Measurements from ENCODE around the gene CCDC85B.
"Not testable (repeated sequence)": the region's sequence is repeated elsewhere in the genome, so short reads cannot be mapped to it uniquely, and the experiment has no call there.

CCDC85B gene

DNA sequence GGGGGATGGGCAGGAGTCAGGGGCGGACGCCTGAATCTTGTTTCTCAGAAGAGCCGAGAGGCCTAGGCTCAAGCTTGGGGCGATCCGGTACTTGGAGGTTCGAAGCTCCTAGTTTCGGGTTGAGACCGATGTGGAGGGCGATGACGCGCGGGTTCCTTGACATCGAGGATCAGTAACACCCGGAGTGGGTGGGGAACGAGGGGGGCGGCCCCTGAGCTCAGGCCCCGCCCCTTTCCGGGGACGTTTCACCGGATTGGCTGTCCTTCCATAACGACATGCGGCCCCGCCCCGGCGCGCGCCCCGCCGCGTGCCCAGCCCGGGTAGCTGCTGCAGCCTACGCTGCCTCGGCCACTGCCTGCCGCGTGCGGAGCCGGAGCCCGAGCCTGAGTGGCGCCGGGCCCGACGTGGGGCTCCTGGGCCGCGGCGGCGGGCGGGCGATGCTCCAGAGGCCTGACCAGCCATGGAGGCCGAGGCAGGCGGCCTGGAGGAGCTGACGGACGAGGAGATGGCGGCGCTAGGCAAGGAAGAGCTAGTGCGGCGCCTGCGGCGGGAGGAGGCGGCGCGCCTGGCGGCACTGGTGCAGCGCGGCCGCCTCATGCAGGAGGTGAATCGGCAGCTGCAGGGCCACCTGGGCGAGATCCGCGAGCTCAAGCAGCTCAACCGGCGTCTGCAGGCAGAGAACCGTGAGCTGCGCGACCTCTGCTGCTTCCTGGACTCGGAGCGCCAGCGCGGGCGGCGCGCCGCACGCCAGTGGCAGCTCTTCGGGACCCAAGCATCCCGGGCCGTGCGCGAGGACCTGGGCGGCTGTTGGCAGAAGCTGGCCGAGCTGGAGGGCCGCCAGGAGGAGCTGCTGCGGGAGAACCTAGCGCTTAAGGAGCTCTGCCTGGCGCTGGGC lies at the start of gene CCDC85B:
CCDC85B (plus strand) TSS at position 350 of the 895 bp plus-strand sequence; CDS start at position 461, 111 bp downstream.
- peak; percentile 82 for DNase-seq

DNA sequence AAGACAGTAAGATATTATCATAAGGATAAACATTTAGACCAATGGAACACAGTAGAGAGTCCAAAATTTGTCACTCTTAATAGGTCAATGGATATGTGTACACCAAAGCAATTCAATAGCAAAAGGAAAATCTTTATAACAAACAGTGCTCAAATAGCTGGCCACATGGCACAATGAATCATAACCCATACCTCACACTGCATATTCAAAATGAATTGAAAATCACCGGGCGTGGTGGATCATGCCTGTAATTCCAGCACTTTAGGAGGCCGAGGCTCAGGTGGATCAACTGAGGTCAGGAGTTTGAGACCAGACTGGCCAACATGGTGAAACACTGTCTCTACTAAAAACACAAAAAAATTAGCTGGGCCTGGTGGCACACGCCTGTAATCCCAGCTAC lies 48.3 kb upstream of the CCDC85B start:
- DNase-seq: no peak

DNA sequence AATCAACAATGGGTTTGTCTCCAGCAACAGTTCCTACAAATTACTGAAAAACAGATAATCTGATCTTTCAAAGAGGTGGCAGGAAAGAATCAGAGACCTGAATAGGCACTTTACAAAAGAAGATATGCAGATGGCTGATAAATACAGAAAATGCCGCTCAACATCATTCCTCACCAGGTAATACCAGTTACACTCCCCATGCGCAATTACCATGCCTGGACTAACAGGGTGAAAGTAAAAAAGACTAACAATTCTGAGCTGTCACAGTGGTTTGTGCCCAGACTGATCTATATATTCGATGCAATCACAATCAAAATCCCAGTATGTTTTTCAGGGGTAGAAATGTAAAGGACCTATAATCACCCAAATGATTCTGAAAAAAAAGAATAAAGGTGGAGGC lies 46.7 kb upstream of the CCDC85B start:
- no peak for DNase-seq

DNA sequence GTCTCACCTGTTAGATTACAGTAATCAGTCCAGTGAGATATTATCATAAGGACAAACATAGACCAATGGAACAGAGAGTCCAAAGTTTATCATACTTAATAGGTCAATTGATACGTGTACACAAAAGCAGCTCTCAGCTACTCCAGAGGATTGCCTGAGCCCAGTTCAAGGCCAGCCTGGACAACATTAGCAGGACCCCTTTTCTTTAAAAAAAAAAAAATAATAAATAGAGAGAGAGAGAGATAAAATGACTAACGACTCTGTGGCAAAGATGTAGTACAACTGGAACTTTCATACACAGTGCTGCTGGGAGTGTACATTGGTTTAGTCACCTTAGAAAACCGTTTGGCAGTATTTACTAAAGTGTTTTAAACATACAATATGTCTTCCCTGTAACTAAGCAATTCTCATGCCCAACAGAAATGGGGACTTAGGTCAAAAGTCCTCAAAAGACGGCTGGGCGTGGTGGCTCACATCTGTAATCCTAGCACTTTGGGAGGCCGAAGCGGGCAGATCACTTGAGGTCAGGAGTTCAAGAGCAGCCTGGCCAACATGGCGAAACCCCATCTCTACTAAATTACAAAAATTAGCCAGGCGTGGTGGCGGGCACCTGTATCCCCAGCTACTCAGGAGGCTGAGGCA lies 46.1 kb upstream of the CCDC85B start:
- no peak for DNase-seq

DNA sequence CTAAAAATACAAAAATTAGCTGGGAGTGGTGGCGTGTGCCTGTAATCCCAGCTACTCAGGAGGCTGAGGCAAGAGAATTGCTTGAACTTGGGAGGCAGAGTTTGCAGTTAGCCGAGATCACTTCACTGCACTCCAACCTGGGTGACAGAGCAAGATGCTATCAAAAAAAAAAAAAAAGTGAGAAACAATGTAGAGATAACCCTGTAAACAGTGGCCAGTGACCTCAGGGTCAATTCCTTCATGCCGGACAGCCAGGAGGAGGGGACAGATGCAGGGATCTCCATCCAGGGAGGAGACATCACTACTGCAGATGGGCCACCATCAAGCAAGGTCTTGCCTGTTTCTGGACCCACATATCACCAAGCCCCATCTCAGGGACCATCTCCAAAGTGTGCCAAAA lies 42.7 kb upstream of the CCDC85B start:
- DNase-seq: no peak

DNA sequence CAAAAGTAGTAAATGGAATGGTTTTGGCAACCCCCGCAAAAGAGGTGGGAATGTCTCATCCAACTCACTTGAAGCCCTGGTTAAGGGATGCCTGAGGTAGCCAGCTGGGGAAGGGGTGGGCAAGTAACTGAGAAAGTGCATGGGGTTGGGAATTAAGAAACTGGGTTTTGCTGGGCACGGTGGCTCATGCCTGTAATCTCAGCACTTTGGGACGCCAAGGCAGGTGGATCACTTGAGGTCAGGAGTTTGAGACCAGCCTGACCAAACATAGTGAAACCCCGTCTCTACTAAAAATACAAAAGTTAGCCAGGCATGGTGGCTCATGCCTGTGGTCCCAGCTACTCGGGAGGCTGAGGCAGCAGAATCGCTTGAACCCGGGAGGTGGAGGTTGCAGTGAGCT lies 41.8 kb upstream of the CCDC85B start:
- not testable (repeated sequence) for DNase-seq

DNA sequence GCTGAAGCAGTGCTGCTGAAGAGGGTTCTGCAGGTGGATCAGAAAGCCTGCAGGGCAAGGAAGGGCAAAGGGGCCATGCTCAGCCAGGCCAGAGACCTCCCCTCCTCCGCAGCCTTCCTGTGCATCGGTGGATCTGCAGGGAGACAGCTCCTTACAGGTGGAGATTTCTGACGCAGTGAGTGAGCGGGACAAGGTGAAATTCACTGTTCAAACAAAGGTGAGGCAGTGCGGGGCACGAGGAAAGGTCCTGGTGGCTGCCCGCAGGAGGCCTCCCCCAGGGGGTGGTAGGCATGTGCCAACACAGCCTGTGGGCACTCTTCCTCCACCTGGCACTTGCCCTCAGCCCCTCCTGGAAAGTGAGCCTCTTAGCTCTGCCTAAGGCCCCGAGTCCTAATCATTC lies 41.1 kb upstream of the CCDC85B start:
- no peak for DNase-seq

DNA sequence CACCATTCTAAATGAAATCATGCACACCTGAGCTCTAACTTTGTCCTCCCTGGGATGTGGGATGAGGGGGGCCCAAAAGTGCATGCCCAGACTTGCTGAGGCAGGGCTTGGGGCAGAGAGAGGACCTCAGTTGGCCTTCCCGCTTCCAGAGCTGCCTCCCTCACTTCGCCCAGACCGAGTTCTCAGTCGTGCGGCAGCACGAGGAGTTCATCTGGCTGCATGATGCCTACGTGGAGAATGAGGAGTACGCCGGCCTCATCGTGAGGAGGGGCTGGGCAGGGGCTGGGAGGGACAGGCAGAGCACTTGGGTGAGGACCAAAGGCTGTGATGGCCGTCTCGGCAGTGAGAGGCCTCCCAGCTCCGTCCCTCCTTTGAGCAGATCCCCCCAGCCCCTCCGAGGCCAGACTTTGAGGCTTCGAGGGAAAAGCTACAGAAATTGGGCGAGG lies 40.7 kb upstream of the CCDC85B start:
- DNase-seq: no peak

DNA sequence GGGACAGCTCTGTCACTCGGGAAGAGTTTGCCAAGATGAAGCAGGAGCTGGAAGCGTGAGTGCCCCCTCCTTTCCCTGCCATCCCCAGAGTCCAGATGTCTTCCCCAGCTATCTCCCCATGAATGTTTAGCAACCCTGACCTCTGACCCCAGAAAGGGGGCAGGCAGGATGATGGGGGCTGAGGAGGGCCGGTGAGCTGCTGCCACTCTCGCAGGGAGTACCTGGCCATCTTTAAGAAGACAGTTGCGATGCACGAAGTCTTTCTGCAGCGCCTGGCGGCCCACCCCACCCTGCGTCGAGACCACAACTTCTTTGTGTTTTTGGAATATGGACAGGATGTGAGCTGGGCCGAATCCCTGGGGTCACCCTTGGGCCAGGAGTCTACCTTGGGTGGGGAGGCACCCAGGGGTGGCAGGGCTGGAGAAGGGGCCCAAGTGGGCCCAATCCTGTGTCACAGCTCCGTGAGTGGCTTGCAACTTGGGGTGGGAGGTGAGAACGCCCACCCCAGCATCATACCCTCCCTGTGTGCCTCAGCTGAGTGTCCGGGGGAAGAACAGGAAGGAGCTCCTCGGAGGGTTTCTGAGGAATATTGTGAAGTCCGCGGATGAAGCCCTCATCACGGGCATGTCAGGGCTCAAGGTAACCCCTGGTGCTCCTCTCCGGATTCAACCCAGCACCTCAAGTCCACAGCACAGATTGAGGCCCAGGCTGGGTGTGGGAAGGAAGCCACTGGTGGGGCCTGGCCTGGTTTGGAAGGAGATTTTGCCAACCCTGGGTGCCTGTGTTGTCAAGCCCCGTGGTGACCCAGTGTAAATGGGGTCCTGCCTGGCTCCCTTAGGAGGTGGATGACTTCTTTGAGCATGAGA lies 40.0 kb upstream of the CCDC85B start:
- no peak for DNase-seq

DNA sequence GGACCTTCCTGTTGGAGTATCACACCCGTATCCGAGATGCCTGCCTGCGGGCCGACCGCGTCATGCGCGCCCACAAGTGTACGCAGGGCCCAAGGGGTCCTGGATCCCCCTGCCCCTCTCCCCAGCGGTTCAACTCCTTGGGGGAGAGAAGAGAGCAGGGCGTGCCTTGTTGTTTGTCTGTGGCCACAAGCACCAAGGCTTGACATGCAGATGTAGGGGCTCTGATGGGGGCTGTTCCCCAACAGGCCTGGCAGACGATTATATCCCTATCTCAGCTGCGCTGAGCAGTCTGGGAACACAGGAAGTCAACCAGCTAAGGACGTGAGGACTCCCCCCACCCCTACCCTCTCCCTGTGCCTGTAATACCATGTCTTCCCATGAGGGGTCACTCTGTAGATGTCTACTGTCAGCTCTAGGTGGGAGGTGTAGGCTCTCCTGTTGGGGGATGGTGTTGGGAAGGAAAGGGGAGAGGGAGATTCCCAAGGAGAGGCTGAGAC lies 39.3 kb upstream of the CCDC85B start:
- no peak for DNase-seq

DNA sequence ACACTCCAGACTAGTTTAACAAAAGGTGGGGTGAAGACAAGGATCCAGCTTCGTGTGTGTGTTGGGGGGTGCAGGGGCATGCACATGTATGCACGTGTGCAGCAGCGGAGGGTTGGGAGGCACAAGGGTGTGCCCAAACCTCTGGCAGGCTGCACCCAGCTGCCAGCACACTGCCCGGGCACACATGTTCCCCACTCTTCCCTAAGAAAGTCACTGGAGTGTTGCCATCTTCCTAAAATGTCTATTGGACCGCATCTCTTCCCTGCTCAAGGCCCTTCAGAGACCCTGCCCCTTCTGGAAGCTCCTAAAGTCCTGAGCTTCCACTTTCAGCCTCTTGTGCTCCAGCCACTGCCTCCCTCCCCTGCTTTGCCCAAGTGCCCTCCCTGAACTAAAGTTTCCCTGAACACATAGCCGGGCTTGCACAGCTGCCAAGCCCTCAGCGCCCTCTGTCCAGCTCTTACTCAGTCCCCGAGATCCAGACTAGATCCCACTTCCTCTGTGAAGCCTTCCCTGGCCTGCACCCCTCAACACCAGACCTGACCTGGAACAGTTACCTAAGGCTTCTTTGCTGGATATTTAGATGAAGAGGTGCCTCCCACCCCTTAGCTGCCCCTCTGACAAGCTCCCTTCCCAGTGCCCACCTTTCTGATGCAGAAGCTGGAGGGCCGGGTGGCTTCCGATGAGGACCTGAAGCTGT lies 38.5 kb upstream of the CCDC85B start:
- no peak for DNase-seq

DNA sequence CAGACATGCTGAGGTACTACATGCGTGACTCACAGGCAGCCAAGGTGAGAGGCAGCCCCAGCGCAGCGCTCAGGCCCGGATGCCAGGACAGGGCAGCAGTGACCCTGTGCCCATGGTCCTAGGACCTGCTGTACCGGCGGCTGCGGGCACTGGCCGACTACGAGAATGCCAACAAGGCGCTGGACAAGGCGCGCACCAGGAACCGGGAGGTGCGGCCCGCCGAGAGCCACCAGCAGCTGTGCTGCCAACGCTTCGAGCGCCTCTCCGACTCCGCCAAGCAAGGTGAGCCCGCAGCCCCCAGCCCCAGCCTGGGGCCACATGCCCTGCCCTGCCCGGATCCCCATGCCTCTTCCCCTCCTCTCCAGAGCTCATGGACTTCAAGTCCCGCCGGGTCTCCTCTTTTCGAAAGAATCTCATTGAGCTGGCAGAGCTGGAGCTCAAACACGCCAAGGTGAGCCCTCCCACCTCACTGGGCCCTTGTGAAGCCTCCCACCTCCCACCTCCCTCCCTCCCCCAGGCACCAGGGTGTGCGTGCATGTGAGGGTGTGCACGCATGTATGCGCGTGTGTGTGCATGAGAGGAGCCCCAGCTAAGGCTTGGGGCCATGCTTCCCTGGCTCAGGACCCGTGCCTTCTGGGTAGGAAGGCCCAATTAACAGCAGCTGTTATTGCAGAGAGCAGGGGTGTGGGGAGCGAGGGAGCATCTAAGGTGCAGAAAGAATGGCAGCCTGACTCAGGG lies 37.8 kb upstream of the CCDC85B start:
- DNase-seq: no peak

DNA sequence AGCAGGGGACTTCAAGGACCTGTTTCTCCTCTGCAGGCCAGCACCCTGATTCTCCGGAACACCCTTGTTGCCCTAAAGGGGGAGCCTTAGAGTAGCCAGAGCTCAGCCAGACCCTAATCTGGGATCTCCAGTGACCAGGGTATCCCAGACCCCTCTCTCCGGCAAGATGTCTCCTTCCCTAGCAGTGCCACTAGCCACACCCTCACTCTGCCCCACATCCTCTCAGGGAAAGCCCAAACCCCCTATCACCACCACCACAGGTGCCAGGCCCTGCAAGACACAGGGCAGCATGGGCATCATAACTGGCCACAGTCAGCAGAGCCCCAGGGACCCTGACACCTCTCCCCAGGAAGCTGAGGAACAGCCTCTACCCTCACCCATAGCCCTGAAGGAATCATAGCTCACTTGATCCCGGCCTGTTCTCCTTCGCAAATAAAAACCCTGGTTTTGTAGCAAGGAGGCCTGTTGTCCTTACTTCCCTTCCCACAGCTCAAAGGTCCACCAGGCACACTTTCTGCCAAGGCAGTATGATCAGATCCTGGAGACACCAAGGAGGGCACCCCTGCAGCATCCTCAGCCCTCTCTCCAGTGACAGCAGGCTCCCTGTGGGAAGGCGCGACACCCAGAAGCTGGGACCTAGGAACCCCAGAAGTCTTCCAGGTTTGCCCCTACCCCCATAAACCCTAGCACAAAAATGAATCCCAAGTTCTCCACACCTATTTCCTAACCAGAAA lies 37.1 kb upstream of the CCDC85B start:
- no peak for DNase-seq

DNA sequence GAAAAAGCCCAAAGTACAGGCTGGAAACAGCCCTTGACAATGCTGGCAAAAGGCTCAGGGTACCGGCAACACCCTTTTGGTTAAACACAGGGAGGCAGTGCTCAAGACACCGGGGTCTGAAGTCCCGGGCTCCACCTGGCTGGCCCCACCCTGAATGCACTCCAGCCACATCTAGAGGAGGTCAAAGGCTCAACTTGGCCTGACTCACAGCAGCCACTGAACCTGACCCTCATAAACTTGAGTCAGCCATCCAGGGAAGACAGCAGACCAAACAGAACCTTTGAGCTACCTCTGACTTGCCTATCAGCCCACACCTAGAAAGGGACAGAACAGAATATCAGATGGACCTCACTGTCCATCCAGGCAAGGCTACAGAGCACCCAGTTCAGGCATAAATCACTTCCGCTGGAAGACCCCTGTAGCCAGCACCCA lies 36.3 kb upstream of the CCDC85B start:
- DNase-seq: no peak

DNA sequence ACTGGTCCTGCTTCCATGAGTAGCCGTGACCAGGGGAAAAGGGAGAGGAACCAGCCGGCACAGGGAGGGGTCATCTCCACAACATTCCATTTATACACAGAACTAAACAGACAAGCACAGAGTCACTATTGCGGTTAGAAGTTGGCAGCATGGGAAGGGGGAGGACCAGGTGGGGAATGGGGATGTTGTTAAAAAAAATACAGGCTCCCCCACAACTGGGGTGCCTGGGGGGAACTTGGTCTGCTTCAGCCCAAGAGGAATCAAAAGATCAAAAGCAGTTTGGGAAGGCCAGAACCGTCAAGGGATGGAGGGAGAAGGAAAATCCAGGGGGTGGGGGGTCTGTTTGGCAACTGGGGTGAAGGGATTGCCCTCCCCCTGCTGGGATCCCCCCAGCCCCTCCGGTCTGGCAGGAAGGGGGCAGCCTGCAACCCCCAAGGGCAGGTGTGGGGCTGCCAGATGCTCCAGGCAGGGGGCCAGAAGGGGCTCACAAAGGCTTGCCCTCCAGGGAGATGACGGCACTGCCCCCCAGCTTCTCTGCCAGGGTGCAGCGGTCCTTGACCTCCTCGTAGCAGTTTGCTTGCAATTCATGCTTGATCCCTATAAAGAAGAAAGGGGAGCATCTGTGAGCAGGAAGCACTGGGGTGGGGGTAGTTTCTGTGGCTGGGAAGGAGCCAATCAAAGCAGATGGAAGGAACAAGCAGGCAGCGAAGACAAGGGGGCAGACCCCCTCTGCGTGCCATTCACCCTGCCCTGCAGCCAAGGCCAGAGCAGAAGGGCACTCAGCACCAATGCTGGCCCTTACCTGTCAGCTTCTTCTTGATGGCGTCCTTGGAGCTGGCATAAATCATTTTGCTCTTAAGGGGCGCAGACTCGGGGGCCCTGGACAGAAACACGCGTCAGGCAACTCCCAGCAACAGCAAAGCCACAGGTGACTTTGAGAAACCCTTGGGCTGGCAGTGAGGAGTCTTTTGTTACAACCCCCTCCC lies 35.3 kb upstream of the CCDC85B start:
- DNase-seq: no peak

DNA sequence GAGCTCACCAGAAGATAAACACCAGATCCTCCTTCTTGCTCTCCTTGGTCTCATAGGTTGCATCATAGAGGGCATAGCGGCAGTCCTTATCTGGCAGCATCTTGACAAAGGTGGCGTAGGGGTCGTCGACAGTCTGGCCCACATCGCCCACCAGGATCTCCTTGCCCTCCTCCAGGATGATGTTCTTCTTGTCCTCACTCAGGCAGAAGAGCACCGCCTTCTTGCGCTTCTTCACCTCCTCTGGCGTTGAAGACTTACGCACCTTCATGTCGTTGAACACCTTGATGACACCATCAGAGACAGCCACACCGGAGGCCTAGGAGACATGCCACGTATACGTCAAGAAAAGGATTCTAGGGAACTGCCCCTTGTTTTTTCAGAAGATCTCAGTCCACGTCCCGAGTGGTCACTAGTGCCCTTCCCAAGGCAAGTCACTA lies 34.5 kb upstream of the CCDC85B start:
- DNase-seq: no peak

DNA sequence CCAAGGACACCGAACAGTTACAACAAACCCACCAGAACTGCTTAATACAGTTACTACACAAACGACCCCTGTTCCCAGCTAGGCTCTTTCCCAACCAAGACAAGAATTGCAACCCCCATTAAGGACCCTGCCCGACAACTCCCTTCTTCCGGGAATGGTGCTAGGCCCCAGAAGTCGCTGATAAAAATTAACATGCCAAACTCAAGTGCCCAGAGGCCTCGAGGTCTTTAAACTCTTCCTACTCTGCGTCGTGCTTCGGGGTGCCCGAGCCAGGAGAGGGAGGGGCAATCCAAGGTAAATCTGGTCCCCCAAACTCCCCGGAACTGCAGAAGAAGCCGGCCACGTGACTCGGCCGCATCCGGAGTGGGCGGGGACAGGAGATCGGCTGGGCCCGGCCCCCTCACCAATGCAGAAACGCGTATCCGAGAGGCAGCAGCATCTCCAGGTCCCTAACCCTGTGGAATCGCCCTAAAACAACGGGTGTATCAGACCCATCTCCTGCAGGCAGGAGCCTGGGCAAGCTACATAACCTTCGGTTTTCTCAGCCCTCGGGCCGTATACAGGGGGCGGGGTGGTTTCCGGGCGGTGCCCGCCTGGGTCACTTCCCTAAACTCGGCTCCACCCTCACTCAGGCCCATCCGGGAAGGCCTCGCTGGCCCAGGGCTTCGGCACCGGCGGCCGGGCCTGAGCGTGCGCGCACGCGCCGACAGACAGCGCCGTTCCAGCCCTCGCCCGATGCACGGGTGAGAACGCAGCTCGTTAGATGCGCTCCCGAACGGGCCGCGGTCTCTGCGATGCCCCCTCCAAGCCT lies 33.6 kb upstream of the CCDC85B start:
- peak; percentile 65 for DNase-seq

DNA sequence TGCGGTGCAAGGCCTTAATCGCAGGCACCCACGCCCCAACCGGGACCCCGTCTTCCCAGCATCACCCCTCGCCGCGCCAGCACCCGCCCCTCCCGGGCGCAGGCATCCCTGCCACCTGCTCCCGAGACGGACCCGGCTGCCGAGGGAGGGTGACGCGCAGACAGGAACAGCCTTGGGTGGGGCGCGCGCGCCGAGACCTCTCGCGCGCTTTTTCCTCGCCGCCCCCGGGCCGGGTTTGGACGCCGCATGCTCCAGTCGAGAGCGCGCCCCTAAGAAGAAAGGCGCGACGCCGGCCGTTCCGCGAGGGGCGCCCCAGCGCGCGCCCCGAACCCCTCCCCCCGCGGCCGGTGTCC lies 33.0 kb upstream of the CCDC85B start:
- DNase-seq: no peak
